Spleen (tissue), 7 donors: Measurements from ENCODE around the gene IL36RN.

Source experiments
- CTCF ChIP-seq, 11 experiments: fragments of 200-600 bp in 7 of 11; fragments of 450-650 bp in 4 of 11; sonication (generic) in 4 of 11; IDR thresholded peaks in 8 of 11; conservative IDR thresholded peaks in 3 of 11; 1 replicate in 7 of 11; 2 replicates in 4 of 11; pipeline versions ENCODE4 v1.4.0 to v1.8.0; 2016 to 2021; ENCODE audit warnings: antibody characterized with exemption in 11 of 11, inconsistent platforms in 4 of 11, mild to moderate bottlenecking in 1 of 11
- POLR2A ChIP-seq, 3 donors: fragments of 450-650 bp; IDR thresholded peaks; one replicate each; pipeline ENCODE4 v1.5.1; 2017; ENCODE audit warnings: antibody characterized with exemption in 3 of 3, mild to moderate bottlenecking in 1 of 3
- POLR2AphosphoS5 ChIP-seq, 3 donors: sonication (generic); formaldehyde crosslinking; IDR thresholded peaks; one replicate each; pipeline ENCODE4 v1.5.1; 2017; ENCODE audit warnings: antibody characterized with exemption in 3 of 3
- donor health status: DM: no; HTN: no; CAD: no; lungs with moderate emphysema.
- donor health status: DM: no; HTN: no; CAD: no.
- donor health status: DM: no; HTN: no; CAD: no.

GRCh38 chr2:113112441-113112840 is 53.4 kb downstream of the IL36RN start:
- no peak for TF ChIP-seq CTCF (IDR thresholded peaks at IDR 0.05 in 8 of 11, conservative IDR thresholded peaks at IDR 0.05 in 3 of 11)
- no peak for TF ChIP-seq POLR2AphosphoS5 (IDR thresholded peaks at IDR 0.05)
- no peak for TF ChIP-seq POLR2A (IDR thresholded peaks at IDR 0.05)
